Transverse colon (tissue), 4 donors: ENCODE data around the gene NCKAP5. TPM values are rescaled to one million over a fixed set of nuclear protein-coding genes. Genes with fewer than 3 reads are reported as not detected.

Experiments
- DNase-seq: peaks from one replicate; pipeline ENCODE4 v3.0.0-alpha.2; 2019
- H3K27ac ChIP-seq, 4 donors: fragments of 200-600 bp; sonication (generic); 2 replicates each; pipeline ENCODE4 v1.5.1; 2016 to 2018; ENCODE audit warnings: inconsistent platforms in 4 of 4
- H3K27me3 ChIP-seq: fragments of 200-600 bp; sonication (generic); 2 replicates; pipeline ENCODE4 v1.5.1; 2017; ENCODE audit warnings: inconsistent platforms
- H3K36me3 ChIP-seq, 4 donors: fragments of 200-600 bp; sonication (generic); 2 replicates each; pipeline ENCODE4 v1.5.1; 2017 to 2019; ENCODE audit warnings: inconsistent platforms in 4 of 4
- H3K4me1 ChIP-seq, 4 donors: fragments of 200-600 bp; sonication (generic); 2 replicates each; pipeline ENCODE4 v1.5.1; 2017 to 2020; ENCODE audit warnings: inconsistent platforms in 4 of 4
- H3K4me3 ChIP-seq, 4 donors: fragments of 200-600 bp; sonication (generic); 1 replicate in 1 of 4; 2 replicates in 3 of 4; pipeline versions ENCODE4 v1.5.1 to v1.6.1; 2017 to 2019; ENCODE audit warnings: inconsistent platforms in 4 of 4
- H3K9me3 ChIP-seq, 2 donors: fragments of 200-600 bp; sonication (generic); 2 replicates each; pipeline ENCODE4 v1.5.1; 2017 to 2019; ENCODE audit warnings: inconsistent platforms in 2 of 2
- EP300 ChIP-seq: sonication (generic); formaldehyde crosslinking; IDR thresholded peaks from one replicate; pipeline ENCODE4 v1.6.1; 2017; ENCODE audit warnings: antibody characterized with exemption, low read depth
- POLR2A ChIP-seq: fragments of 450-650 bp; IDR thresholded peaks from one replicate; pipeline ENCODE4 v1.6.1; 2016; ENCODE audit warnings: antibody characterized with exemption, mild to moderate bottlenecking, moderate library complexity
- POLR2AphosphoS5 ChIP-seq, 3 donors: sonication (generic); formaldehyde crosslinking; IDR thresholded peaks; one replicate each; pipeline ENCODE4 v1.6.1; 2016; ENCODE audit warnings: antibody characterized with exemption in 3 of 3
- WGBS, 2 donors: methylation state at CpG; one replicate each; pipeline ENCODE4 v1.1.5; 2018; ENCODE audit warnings: low coverage in 1 of 2; 5-methylcytosine and 5-hydroxymethylcytosine counted together
- in situ Hi-C, 4 donors: fragments of 200-750 bp; cut with MboI; loops; one replicate each; pipeline versions ENCODE4 v1.15.0 to v1.15.1; 2017; ENCODE audit warnings: low sequenced_read_pairs in 3 of 4, low pct_ligation_motif_present in 1 of 4, low pct_unique_long_range_greater_than_20kb in 1 of 4
- intact Hi-C: fragments of 100-400 bp; cut with DNase I; formaldehyde crosslinking; loops from one replicate; pipeline ENCODE4 v1.15.1; 2023; ENCODE audit warnings: low total_unique reads
- total RNA-seq, 4 donors: library from RNA; depleted of rRNA; stranded (reverse); fragments of >200 nt; gene quantifications; one replicate each; pipeline ENCODE4 v1.1.0, GENCODE V29; 2016
- TF ChIP-seq, protein P1 (sequence below), 5 experiments: fragments of 200-600 bp in 3 of 5; fragments of 450-650 bp in 2 of 5; sonication (generic) in 3 of 5; IDR thresholded peaks; 1 replicate in 2 of 5; 2 replicates in 3 of 5; pipeline ENCODE4 v1.5.1; 2016 to 2017; ENCODE audit warnings: antibody characterized with exemption in 5 of 5, inconsistent platforms in 3 of 5, mild to moderate bottlenecking in 2 of 5, moderate library complexity in 1 of 5

Gene NCKAP5
- total RNA-seq, 4 donors from 2014 or later = 1.1 to 10.9 (median 5.0) TPM

DNA sequence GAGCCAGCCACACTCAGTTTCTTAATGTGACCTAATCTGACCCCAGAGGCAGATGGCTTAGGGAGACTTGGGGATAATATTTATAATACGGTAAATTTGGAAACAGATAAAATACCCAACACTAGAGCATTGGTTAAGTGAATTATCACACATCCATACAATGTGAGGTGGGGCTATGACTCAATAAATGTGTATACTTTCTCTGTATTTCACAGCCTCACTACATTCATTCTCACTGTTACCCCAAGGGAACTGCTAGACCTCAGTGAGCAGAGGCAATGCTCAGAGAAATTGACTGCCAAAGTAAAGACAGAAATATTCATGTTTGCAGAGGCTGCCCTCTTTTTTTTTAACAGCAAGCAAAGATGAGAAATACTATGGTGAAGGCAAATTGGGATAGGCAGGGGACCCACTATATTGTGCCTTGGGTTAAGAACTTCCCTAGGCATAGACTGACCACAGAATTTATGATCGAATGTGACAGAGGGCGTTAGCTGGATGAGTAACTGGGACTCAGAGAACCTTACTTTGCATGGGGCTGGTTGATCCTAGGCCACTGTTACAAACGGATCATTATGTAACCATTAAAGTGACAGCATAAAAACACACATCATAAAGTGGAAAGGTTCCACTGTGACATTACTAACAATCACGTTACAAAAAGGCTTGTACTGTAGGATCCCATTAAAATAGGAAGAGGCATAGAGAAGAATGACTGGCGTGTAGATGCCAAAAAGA is 652.3 kb downstream of the NCKAP5 start:
- TF ChIP-seq POLR2A (no peak), EP300 (no peak), POLR2AphosphoS5 (IDR thresholded peaks at IDR 0.05) (no peak)
- TF ChIP-seq, protein P1, sequence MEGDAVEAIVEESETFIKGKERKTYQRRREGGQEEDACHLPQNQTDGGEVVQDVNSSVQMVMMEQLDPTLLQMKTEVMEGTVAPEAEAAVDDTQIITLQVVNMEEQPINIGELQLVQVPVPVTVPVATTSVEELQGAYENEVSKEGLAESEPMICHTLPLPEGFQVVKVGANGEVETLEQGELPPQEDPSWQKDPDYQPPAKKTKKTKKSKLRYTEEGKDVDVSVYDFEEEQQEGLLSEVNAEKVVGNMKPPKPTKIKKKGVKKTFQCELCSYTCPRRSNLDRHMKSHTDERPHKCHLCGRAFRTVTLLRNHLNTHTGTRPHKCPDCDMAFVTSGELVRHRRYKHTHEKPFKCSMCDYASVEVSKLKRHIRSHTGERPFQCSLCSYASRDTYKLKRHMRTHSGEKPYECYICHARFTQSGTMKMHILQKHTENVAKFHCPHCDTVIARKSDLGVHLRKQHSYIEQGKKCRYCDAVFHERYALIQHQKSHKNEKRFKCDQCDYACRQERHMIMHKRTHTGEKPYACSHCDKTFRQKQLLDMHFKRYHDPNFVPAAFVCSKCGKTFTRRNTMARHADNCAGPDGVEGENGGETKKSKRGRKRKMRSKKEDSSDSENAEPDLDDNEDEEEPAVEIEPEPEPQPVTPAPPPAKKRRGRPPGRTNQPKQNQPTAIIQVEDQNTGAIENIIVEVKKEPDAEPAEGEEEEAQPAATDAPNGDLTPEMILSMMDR (IDR thresholded peaks at IDR 0.05) = no peak
- WGBS, 2 donors = 69 to 73% methylated on average over 6 of the region's 6 CpGs
- H3K27ac ChIP-seq = no peak overlapping the region
- H3K36me3 ChIP-seq = no peaks in the 10 kb centered on the region
- DNase-seq = no peak
- H3K9me3 ChIP-seq = no peaks in the 10 kb centered on the region
- intact Hi-C loops = no loop called here
- in situ Hi-C loops = no loop called here
- H3K4me1 ChIP-seq = no peaks in the 10 kb centered on the region
- H3K4me3 ChIP-seq = no peak overlapping the region
- no peaks in the 10 kb centered on the region for H3K27me3 ChIP-seq

DNA sequence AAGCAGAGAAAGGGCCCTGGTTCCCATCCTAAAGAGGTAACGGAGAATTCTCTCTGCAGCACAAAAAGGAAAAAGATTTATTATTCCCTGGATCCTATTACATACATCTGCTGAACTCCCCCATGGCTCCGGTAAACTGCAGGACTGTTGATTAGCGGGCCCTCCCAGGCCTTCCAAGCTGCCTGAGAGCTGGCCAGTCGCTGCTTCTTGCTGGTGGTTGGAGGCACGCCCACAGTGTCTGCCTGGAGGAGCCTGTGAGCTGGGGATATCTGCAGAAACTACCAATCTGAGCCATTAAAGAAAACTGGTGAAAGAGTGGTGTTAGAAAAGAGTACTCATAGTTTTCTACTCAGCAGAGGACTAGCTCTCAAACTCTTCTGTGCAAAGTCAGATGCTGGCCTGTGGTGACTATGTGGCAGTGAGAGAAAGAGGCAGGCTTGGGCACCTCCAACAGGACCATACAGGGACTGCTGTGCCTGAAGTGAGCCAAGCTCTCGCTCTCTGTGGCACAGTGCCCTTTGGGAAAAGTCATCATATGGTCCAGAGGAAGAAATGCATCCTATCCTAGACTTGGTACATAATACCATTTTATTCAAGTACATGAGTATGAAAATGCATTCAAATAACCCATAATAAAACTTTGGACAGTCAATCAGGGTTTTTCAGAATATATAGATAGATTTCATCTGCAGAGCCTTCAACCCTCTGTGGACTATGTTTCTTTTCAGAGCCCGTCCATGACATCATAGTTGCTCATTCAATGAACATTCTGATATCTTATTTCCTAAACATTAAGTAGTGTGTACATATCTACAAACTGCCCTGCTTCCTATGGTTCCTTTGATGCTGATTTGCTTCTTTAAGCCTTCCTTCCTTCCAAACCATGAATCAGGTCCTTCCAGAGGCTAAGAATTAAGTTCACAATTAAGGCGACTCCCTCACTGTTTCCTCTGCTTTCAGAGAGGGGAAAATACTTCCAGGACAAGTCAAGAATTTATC is 656.2 kb downstream of the NCKAP5 start:
- 69 to 85% methylated on average over 3 to 8 of the region's 8 CpGs for WGBS, 2 donors
- Histone ChIP-seq H3K27ac (no peak overlapping the region), H3K36me3 (no peaks in the 10 kb centered on the region), H3K4me1 (no peaks in the 10 kb centered on the region), H3K9me3 (no peaks in the 10 kb centered on the region), H3K27me3 (no peaks in the 10 kb centered on the region), H3K4me3 (no peak overlapping the region)
- TF ChIP-seq POLR2AphosphoS5 (IDR thresholded peaks at IDR 0.05) = no peak
- TF ChIP-seq, protein P1 (IDR thresholded peaks at IDR 0.05) = no peak
- no peak for TF ChIP-seq POLR2A
- no peak for TF ChIP-seq EP300
- intact Hi-C loops = no loop called here
- in situ Hi-C loops = no loop called here
- no peak for DNase-seq

DNA sequence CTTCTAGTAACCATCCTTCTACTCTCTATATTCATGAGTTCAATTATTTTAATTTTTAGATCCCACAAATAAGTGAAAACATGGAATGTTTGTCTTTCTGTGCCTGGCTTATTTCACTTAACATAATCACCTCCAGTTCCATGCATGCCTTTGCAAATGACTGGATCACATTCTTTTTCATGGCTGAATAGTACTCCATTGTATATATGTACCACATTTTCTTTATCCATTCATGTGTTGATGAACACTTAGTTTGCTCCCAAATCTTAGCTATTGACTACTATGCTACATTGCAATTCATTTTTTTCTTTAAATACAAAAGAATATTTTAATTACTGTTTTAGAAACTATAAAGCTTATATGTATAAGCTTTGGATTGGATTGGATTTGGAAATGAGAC is 657.8 kb downstream of the NCKAP5 start:
- no peak overlapping the region for H3K27ac ChIP-seq
- in situ Hi-C loops (no loop called here), intact Hi-C loops (no loop called here)
- TF ChIP-seq POLR2AphosphoS5 (IDR thresholded peaks at IDR 0.05) (no peak), POLR2A (no peak), EP300 (no peak)
- TF ChIP-seq, protein P1 (IDR thresholded peaks at IDR 0.05) = no peak
- H3K4me1 ChIP-seq = no peaks in the 10 kb centered on the region
- H3K36me3 ChIP-seq = no peaks in the 10 kb centered on the region
- no peaks in the 10 kb centered on the region for H3K9me3 ChIP-seq
- H3K4me3 ChIP-seq = no peak overlapping the region
- no peak for DNase-seq
- no peaks in the 10 kb centered on the region for H3K27me3 ChIP-seq

DNA sequence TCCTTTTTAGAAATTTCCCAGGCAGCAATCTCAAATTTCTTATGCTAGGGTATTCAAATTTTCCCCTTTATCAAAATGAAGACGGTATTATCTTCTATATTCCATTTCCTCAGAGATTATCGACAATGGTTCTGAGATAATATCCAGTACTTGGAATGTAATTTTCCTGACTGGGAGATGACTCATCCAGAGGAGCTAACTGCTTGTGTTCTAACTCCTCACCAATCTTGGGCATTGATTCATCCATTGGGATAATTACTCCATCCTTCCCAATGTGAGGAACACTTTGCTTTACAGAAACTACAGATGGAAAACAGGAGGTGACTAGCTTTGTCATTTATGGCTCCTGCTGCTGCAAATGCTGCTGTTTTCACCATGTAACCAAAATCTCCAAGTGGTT is 658.8 kb downstream of the NCKAP5 start:
- no peaks in the 10 kb centered on the region for H3K9me3 ChIP-seq
- H3K27me3 ChIP-seq = no peaks in the 10 kb centered on the region
- no peaks in the 10 kb centered on the region for H3K4me1 ChIP-seq
- 89 to 93% methylated on average over 2 of the region's 2 CpGs for WGBS, 2 donors
- H3K36me3 ChIP-seq = no peaks in the 10 kb centered on the region
- no peak overlapping the region for H3K27ac ChIP-seq
- DNase-seq = no peak
- no peak overlapping the region for H3K4me3 ChIP-seq
- TF ChIP-seq, protein P1 (IDR thresholded peaks at IDR 0.05) = no peak
- TF ChIP-seq EP300 (no peak), POLR2A (no peak), POLR2AphosphoS5 (IDR thresholded peaks at IDR 0.05) (no peak)
- intact Hi-C loops (no loop called here), in situ Hi-C loops (no loop called here)
